Endodermal cell (in vitro differentiated cells): ENCODE data around the gene JADE2. TPM values are rescaled to one million over a fixed set of nuclear protein-coding genes. Genes with fewer than 3 reads are reported as not detected.
A peak's percentile ranks its signal among the peaks of the same experiment; 100 is the strongest.

Experiments used
- DNase-seq: peaks from one replicate; pipeline ENCODE4 v3.0.0-alpha.2; 2017
- H3K27ac ChIP-seq: 2 replicates; pipeline ENCODE4 v1.5.1; 2013; ENCODE audit warnings: mild to moderate bottlenecking, low read depth, low read length, moderate library complexity
- H3K27me3 ChIP-seq: 2 replicates; pipeline ENCODE4 v1.6.1; 2013; ENCODE audit warnings: mild to moderate bottlenecking, low read length, moderate library complexity; ENCODE audit not compliant: insufficient read depth, control insufficient read depth, poor library complexity, severe bottlenecking
- H3K36me3 ChIP-seq: 2 replicates; pipeline ENCODE4 v1.7.0; 2013; ENCODE audit warnings: mild to moderate bottlenecking, low read length, moderate library complexity; ENCODE audit not compliant: control insufficient read depth, insufficient read depth
- H3K4me1 ChIP-seq: one replicate; pipeline ENCODE4 v1.7.0; 2013; ENCODE audit warnings: low read length; ENCODE audit not compliant: control insufficient read depth, insufficient read depth
- H3K4me3 ChIP-seq: 2 replicates; pipeline ENCODE4 v1.5.1; 2013; ENCODE audit warnings: mild to moderate bottlenecking, low read length, moderate library complexity
- H3K9ac ChIP-seq: 2 replicates; pipeline ENCODE4 v1.6.1; 2013; ENCODE audit warnings: mild to moderate bottlenecking, low read length, moderate library complexity; ENCODE audit not compliant: poor library complexity, severe bottlenecking; ENCODE audit errors: extremely low read depth
- H3K9me3 ChIP-seq: 2 replicates; pipeline ENCODE4 v1.6.1; 2013; ENCODE audit warnings: mild to moderate bottlenecking, low read length, moderate library complexity; ENCODE audit not compliant: control insufficient read depth
- H3K27ac Mint-ChIP-seq: 2 replicates; pipeline ENCODE4 v1.8.0; 2020; ENCODE audit warnings: mixed read lengths
- H3K27me3 Mint-ChIP-seq: 2 replicates; pipeline ENCODE4 v1.8.0; 2021; ENCODE audit warnings: mild to moderate bottlenecking, mixed read lengths; ENCODE audit not compliant: insufficient read depth
- H3K36me3 Mint-ChIP-seq: 2 replicates; pipeline ENCODE4 v1.8.0; 2020; ENCODE audit warnings: low read depth, mixed read lengths
- H3K4me1 Mint-ChIP-seq: 2 replicates; pipeline ENCODE4 v1.8.0; 2020; ENCODE audit warnings: mixed read lengths
- H3K4me3 Mint-ChIP-seq: 2 replicates; pipeline ENCODE4 v1.8.0; 2020; ENCODE audit warnings: mild to moderate bottlenecking, moderate library complexity, mixed read lengths
- H3K9me3 Mint-ChIP-seq: 2 replicates; pipeline ENCODE4 v1.8.0; 2020; ENCODE audit warnings: mild to moderate bottlenecking, mixed read lengths
- WGBS, 2 experiments: methylation state at CpG; one replicate each; pipeline versions ENCODE4 v1.1.5 to v1.1.7; 2013; ENCODE audit warnings: missing lambda C conversion rate in 2 of 2, mixed read lengths in 1 of 2; ENCODE audit not compliant: insufficient coverage in 1 of 2, insufficient read length in 1 of 2; 5-methylcytosine and 5-hydroxymethylcytosine counted together
- total RNA-seq, 2 donors: library from RNA; stranded (reverse); fragmentation: NEBNext Ultra II Directional in 1 of 2; extraction: Animal tissue kit (Norgen Biotek cat#: 25700) in 1 of 2; gene quantifications; 2 replicates in 1 of 2; 3 replicates in 1 of 2; pipeline ENCODE4 v1.2.1, GENCODE V29; 2021
- TF ChIP-seq, protein P1 (sequence below): fragments of 200-600 bp; sonication (generic); conservative IDR thresholded peaks from 2 replicates; pipeline ENCODE4 v1.5.0; 2021; ENCODE audit warnings: antibody characterized with exemption, mild to moderate bottlenecking

JADE2 gene
- total RNA-seq, 2 donors from 2014 or later: 33.9 to 51.9 TPM

DNA sequence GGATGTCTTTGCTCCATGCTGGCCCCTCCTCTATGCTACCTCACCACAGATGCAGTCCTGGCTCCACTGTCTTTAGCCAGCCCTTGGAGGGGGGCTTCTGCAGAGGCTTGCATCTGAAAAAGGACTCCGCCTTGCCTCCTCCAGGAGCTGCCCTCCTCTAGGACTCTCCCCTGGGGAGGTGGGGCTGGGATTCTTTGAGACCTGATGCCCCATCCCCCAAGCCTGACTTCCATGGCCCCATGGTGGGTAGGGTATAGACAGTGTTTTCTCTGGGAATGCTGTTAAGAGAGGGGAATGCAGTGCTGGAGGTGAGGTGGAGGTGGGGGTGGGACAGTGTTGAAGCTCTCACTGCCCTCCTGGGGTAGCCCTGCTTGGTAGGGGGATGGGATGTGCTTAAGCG, 14.3 kb downstream of the JADE2 start:
- Mint-ChIP-seq H3K27me3 (no peaks in the 10 kb centered on the region), H3K4me3 (peak overlapping the region; percentile 19), H3K4me1 (peaks cover 41% of the 10 kb centered on the region), H3K36me3 (peaks cover 56% of the 10 kb centered on the region), H3K27ac (peak overlapping the region; percentile 95), H3K9me3 (no peaks in the 10 kb centered on the region)
- H3K36me3 ChIP-seq: peaks cover 25% of the 10 kb centered on the region
- no peaks in the 10 kb centered on the region for H3K9me3 ChIP-seq
- no peaks in the 10 kb centered on the region for H3K27me3 ChIP-seq
- peaks cover 9% of the 10 kb centered on the region for H3K4me1 ChIP-seq
- peak; percentile 98 for DNase-seq
- no peak overlapping the region for H3K9ac ChIP-seq
- TF ChIP-seq, protein P1, sequence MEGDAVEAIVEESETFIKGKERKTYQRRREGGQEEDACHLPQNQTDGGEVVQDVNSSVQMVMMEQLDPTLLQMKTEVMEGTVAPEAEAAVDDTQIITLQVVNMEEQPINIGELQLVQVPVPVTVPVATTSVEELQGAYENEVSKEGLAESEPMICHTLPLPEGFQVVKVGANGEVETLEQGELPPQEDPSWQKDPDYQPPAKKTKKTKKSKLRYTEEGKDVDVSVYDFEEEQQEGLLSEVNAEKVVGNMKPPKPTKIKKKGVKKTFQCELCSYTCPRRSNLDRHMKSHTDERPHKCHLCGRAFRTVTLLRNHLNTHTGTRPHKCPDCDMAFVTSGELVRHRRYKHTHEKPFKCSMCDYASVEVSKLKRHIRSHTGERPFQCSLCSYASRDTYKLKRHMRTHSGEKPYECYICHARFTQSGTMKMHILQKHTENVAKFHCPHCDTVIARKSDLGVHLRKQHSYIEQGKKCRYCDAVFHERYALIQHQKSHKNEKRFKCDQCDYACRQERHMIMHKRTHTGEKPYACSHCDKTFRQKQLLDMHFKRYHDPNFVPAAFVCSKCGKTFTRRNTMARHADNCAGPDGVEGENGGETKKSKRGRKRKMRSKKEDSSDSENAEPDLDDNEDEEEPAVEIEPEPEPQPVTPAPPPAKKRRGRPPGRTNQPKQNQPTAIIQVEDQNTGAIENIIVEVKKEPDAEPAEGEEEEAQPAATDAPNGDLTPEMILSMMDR: no peak
- 42% methylated on average over 2 of the region's 2 CpGs; no CpG with 5 or more reads in 1 of the 2 experiments for WGBS, 2 experiments
- no peak overlapping the region for H3K4me3 ChIP-seq
- no peak overlapping the region for H3K27ac ChIP-seq

DNA sequence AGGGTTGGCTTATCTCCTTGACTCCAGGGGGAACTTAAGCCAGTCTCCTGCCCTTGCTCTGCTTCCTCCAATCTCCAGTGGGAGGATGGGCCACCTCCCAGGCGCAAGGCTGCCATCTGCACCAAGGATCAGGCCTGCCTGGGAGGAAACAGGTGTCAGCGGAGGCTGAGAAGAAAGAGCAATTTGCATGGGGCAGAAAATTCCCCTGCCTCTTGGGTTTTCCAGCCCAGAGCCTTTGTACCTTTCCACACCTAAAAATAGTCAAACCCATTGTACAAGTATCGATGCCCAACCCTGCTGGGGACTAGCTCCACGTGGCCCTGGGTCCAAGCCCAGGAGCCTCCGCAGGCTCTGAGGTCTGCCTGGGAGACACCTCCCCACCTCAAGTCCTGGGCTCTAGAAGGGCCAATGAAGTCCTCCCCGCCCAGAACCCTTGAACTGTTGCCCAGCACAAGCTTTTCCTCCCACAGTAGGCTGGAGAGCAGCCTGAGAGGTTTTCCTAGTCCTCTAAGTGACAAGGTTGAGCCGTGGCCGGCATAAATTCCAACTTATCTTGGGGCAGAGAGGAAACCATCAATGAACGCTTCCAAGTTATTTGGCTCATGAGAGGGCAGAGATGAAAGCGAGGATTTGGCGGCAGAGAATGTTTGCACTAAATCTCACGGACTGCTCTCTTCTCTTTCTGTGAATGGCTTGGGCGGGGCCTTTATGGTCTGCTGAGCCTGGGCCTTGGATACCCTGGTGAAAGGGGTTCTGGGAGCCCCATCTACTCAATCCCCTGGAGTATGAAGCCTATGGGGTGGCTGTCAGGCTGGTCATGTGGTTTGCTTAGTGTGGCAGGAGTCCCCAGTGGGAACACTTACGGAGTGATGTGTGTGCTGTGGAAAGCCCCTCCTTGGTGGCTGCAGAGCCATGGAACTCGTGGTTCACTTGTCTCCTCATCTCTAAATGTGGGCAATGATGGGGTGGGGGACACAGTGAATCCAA, 15.6 kb downstream of the JADE2 start:
- Histone ChIP-seq H3K36me3 (peaks cover 33% of the 10 kb centered on the region), H3K27ac (no peak overlapping the region), H3K4me1 (peaks cover 7% of the 10 kb centered on the region), H3K9ac (no peak overlapping the region), H3K9me3 (no peaks in the 10 kb centered on the region), H3K27me3 (no peaks in the 10 kb centered on the region), H3K4me3 (no peak overlapping the region)
- DNase-seq: no peak
- H3K36me3 Mint-ChIP-seq: peaks cover 69% of the 10 kb centered on the region
- peaks cover 29% of the 10 kb centered on the region for H3K4me1 Mint-ChIP-seq
- no peaks in the 10 kb centered on the region for H3K27me3 Mint-ChIP-seq
- no peaks in the 10 kb centered on the region for H3K9me3 Mint-ChIP-seq
- peak overlapping the region; percentile 95 for H3K27ac Mint-ChIP-seq
- TF ChIP-seq, protein P1: no peak
- no peak overlapping the region for H3K4me3 Mint-ChIP-seq
- 92 to 96% methylated on average over 6 to 15 of the region's 15 CpGs for WGBS, 2 experiments

DNA sequence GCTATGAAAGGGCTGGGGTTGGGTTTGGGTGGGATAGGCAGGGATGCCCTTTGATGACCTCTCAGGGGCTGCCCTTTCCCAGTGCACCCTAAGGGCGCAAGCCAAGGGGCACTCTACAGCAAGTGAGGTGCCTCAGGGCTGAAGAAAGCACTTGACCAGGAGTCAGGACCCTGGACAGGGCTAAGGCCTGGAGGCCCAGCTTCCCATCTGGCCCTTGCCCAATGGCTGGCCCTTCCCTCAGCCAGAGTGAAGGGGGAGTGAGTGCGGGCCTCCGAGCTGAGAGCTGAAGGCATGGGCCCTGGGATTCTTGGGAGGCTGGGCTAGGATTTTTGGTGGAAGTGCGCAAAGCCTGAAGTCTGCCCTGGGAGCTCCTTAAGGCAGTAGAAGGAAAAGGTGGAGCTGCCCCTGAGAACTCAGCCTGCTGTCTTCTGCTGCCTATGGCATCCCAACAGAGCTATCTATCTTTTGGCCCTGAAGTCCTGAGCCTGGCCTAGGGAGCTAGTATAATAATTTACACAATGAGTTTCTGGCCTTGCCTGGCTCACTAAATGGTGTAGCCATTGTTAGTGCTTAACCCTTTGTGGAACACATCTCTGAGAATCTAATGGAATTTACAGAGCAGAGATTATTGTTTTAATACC, 16.4 kb downstream of the JADE2 start:
- H3K27me3 ChIP-seq: no peaks in the 10 kb centered on the region
- no peak overlapping the region for H3K27ac ChIP-seq
- H3K9ac ChIP-seq: no peak overlapping the region
- H3K9me3 ChIP-seq: no peaks in the 10 kb centered on the region
- Mint-ChIP-seq H3K4me1 (peaks cover 29% of the 10 kb centered on the region), H3K4me3 (no peak overlapping the region), H3K9me3 (no peaks in the 10 kb centered on the region), H3K27ac (no peak overlapping the region), H3K36me3 (peaks cover 65% of the 10 kb centered on the region), H3K27me3 (no peaks in the 10 kb centered on the region)
- WGBS, 2 experiments: 83 to 90% methylated on average over 1 to 4 of the region's 4 CpGs
- TF ChIP-seq, protein P1: no peak
- H3K36me3 ChIP-seq: peaks cover 29% of the 10 kb centered on the region
- H3K4me1 ChIP-seq: peaks cover 7% of the 10 kb centered on the region
- DNase-seq: peak; percentile 95
- H3K4me3 ChIP-seq: no peak overlapping the region
